H4 (cell line): ENCODE results near the gene KRTAP10-2. TPM values are rescaled to one million over a fixed set of nuclear protein-coding genes. Genes with fewer than 3 reads are reported as not detected.

Experiments used
- DNase-seq: peaks from one replicate; pipeline ENCODE4 v3.0.0-alpha.2; 2015; ENCODE audit warnings: low spot score
- total RNA-seq: library from RNA; depleted of rRNA; stranded (reverse); fragments of >200 nt; shearing (Covaris generic); gene quantifications from 2 replicates; pipeline ENCODE4 v1.2.3, GENCODE V29; 2014

KRTAP10-2 gene
- total RNA-seq, 1 experiment from 2014 or later: not detected

DNA sequence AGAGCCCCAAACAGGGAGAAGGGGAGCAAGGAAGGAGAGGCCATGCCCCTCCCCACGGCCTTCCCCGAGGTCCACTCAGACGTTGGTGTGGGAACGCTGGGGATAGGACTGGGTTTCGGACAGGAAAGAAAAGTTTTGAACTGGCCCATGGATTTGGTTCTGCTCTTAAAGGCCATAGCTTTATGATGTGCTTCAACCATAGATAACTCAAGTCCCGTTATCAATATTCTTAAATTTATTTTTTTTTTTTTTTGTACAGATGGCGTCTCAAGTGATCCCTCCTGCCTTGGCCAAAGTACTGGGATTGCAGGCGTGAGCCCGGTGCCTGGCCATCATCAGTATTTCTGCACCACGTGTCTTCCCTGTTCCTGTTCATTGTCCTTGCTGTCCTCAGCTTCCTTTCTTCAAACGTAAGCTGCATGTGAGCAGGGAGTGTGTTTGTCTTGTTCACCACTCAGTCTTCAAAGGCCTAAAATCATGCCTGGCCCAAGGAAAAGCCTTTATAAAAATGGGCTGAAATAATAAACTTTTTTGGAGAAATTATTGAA lies 10.5 kb downstream of the KRTAP10-2 start:
- DNase-seq: no peak

DNA sequence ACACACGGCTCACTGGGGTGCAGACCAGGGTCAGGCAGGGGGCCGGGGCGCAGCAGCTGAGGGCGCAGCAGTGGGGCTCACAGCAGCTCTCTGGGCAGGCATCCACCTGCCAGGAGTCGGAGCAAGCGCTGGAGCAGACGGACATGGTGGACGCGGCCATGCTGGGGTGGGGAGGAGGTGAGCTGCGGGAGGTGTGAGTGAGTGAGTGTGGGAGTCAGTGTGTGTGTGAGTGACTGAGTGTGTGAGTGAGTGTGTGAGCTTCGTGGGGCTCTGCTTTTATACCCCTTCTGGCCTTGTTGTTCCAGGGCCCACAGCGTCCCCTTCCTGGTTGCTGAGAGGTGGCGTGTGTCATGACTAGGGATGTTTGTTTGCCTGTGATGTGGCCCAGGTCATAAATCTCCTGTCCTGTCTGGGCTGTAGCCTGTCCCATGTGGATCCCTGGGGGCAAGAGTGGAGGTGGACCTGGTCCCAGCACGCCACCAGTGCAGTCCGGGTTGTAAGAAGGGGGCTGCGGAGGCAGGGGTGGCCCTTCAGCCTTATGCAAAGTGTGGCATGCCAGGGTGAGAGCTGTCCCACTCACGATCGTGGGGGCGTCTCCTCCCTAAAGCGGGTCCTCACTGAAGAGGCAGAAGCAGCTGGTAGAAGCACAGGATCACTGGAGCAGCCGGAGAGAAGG lies 11.2 kb downstream of the KRTAP10-2 start, which contains the start of gene KRTAP10-1:
Gene KRTAP10-1, minus strand, starts transcription at position 205 of the 676 bp plus-strand sequence. Its CDS starts 45 bp downstream, at position 160.
- no peak for DNase-seq

DNA sequence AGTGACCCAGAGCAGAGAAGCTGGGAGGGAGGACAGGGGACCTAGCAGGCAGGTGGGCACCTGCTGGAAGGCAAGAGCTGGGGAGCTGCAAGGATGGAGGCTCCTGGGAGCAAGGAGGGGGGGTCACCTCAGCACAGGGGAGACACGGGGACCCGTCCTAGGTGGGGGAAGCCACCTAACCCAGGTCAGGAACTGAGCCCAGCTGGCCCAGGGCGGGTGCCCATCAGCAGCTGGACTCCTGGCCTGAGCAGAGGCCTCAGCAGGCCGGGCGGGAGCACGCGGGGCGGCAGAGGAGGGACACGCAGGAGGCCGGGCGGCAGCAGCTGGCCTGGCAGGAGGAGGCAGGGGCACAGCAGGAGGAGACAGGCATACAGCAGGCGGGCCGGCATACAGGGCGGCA lies 12.3 kb downstream of the KRTAP10-2 start:
- no peak for DNase-seq

DNA sequence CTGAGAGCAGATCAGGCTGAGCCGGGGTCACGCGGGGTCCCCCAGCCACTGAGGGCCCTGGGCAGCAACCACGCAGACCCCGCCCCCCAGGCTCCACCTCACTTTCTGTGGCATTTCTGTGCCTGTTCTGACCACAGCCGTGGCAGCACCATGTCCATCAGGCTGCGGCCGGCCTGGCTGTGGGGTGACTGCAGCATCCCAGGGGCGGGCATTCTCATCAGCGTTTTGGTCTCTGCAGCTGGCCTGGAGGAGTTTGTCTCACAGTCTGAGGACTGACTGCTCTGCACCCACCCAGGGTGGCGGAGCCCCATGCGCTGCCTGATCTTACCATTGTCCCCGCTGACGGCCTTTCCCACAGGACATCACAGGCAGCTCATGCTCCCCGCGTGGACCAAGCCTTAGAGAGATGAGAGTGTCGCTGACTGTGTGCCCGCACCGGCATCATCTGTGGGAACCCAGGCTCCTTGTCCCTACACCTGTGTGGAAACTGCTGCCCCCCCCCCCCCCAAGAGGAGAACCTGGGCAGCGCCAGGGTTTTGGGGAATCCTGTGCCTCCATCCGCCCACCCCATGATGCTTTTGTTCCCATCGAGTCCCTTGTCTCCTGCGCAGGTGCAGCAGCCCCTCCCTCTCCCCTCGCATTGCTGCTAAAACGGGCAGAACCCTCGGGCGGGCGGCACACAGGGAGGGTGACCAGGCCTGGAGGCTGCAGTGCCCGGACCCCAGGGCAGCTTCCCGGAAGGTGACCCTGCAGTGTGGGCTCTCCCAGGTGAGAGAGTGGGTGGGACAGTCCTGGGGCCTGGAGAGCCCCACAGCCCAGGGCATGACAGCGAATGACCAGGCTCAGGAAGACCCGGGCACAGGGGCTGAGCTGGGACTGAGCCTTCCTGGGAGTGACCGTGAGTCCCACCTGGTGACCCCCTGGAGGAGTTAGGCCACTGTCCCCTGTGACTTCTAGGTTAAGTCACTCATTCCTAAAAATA lies 13.1 kb downstream of the KRTAP10-2 start:
- DNase-seq: no peak

DNA sequence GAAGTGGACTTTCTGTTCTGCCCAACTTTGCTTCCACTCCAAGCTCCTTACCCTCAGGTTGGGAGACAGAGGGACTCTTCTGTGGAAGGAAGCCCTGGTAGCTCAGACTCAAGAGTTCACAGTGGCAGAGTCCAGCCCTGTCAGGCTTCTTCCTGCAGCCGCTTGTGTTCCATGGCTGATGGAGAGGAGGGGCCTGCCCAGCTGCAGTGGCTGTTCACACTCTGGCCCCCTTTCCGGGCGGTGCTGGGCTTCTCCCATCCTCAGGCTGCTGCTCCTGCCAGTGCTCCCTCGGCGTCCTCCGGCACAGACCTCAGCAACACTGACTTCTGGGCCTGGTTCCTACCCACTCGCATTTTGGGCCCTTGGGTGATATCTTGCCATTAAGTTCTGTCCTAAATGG lies 15.3 kb downstream of the KRTAP10-2 start:
- DNase-seq: no peak

DNA sequence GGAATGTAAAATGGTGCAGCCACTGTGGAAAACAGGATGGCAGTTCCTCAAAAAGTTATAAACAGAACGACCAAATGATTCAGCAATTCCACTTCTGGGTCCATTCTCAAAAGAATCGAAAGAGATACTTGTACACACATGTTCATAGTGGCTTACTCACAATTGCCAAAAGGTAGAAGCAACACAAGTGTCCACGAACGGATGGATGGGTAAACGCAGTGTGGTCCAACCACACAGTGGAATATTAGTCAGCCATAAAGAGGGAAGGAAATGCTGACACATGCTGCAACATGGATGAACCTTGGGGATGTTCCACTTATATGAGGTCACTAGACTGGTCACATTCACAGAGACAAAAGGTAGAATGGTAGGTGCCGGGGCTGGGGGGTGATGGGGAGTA lies 16.6 kb downstream of the KRTAP10-2 start:
- no peak for DNase-seq

DNA sequence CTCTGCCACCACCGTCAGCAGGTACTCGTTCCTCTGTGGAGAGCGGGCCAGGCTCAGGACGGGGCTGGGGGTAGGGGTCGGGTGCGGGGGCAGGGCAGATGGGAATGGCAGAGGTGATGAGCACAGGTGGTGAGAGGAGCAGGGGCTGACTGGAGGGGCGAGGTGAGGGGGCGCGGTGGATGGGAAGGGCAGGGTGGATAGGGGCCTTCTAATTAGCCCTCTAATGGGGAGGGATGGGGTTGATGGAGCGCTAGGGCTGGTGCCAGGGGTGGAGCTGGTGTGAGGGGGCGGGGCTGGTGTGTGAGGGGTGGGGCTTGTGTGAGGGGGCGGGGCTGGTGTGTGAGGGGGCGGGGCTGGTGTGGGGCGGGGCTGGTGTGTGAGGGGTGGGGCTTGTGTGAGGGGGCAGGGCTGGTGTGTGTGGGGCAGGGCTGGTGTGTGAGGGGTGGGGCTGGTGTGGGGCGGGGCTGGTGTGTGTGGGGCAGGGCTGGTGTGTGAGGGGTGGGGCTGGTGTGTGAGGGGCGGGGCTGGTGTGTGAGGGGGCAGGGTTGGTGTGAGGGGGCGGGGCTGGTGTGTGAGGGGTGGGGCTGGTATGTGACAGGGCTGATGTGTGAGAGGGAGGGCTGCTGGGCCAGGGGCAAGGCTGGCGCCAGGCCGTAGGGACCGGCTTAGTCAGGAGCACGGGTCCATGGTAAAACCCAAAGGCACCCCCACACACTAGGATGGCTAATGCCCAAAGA lies 17.2 kb downstream of the KRTAP10-2 start:
- no peak for DNase-seq

DNA sequence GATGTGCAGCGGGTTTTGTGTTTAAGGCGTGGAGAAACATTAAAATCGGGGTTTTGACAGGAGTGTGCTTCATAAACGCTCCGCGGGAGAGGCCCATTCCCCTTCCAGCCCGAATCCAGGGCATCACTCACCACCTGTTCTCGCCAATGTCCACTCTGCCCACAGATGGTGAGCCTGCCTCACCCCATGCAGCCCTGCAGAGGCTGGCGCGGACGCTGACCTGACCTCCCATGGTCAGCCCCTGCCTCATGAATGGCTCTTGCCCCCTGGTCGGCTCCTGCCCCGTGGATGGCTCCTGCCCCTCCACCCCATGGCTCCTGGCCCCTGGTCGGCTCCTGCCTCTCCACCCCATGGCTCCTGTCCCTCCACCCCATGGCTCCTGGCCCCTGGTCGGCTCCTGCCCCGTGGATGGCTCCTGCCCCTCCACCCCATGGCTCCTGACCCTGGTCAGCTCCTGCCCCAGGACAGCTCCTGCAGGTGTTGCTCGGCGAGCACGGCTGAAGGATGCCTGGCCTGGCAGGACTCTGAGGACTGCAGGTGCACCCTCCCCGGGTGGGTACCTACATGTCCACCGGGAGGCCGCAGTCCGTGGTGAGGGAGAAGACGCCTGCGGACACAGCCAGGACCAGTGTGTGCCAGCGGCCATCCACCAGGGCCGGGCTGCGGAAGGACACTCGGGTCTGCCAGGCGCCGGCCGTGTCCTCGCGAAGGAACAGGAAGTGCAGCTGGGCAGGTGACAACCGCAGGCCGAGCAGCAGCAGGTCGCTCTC lies 18.0 kb downstream of the KRTAP10-2 start:
- DNase-seq: no peak

DNA sequence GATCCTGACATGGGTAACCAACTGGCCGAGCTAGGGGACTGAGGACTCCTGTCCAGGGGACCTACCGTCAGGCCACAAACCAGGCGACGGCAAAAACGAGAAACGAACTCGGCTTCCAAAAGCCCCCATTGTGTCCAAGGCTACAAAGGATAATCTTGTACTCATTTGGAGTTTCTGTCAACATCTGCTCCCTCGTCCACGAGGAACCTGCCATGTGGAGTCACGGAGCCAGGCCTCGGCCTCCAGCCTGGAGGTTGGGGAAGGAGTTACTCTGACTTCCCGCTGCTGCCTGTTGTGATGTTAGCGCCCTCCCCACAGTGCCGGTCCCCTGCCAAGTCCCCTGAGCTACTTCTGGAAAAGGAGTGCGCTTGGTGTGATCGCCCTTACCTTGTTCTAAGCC lies 18.6 kb downstream of the KRTAP10-2 start:
- no peak for DNase-seq

DNA sequence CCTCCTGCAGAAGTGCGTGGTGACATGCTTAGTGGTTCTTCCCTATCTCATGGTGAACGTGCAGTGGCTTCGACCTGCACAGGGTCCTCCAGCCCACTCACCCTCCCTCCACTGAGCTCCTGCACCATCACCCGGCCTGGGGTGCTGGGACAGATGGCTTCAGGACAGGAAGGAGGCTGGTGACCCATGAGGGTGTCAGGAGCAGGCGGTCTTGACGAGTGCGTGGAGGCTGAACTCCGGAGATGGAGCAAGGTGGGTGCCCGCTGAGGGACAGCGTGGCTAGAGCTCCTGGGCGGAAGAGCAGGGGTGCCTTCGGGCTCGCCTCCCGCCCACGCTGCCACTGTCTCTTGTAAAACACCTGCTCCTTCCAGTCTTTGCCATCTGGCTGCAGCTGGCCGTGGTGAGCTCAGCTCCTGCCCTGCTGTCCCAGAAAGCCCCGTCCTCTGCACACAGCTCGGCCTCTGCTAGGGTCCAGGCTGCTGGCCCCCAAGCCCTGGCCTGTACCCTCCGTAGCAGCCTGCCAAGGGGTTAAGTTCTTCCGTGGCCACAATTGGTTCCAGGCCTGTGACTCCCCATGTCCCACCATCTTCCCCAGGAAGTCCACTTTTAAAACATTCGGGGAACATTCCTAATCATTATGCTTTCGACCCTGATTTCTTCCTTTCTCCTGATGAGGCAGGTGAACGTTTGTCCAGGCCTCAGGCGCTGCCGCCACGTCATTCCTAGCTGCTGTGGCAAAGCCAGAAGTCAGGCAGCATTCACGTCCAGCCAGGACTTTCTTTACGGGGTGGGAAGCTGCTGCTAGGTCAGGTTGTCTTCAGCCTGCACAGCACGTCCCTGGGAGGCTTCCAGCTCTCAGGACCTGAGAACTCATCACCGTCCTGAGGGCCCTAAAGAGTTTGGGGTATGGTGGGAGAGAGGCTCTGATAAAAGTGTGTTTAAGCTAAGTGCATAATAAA lies 19.4 kb downstream of the KRTAP10-2 start:
- no peak for DNase-seq

DNA sequence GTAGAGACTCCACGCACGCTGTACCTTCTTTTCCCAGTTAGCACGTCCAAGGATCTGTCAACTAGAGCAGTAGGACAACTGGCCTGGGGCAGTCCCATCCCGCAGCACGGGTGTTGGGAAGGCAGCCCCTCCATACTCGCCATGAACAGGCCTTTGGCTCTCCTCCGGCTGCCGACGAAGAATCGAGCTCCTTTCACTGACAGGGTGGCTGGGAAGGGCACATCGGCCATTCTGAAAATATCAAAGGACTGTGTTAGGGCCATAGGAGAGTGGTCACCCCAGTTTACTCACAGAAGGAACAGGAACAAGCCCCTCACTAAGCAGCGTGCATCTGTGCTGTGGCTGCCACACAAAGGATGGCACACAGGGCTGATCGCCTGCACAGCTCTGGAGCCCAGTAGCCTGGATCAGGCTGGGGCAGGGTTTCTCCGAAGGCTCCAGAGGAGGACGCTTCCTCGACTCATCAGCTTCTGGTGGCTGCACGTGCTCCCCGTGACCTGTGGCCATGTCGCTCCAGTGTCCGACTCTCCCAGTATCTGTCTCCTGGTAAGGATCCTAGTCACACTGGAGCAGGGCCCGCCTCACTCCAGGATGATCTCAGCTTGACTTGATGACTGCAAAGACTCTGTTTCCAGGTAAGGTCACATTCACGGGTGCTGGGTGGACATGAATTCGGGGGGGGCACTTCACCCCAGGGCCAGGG lies 20.3 kb downstream of the KRTAP10-2 start:
- no peak for DNase-seq

DNA sequence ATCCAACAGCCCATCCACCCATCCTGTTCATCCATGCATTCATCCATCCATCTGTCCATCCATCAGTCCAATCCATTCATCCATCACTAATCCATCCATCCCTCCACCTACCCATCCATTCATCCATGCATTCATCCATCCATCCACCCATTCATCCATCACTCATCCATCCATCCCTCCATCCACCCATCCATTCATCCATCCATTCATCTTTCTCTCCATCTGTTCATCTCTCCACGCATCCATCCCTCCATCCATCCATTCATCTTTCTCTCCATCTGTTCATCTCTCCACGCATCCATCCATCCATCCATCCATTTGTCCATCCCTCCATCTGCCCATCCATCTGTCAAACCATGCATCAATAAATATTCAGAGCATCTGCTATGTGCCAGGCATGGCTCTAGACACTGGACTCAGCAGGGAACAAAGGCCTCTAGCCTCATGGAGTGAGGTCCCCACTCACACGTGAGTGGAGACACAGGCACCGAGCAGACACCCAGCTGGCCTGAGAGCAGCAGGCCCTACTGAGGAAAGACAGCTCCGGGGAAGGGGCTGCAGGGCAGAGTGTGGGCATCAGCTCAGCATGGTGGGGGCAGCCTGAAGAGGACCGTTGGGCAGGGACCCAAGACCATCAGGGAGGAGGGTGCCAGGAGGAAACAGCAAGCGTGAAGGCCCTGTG lies 20.9 kb downstream of the KRTAP10-2 start:
- DNase-seq: no peak

DNA sequence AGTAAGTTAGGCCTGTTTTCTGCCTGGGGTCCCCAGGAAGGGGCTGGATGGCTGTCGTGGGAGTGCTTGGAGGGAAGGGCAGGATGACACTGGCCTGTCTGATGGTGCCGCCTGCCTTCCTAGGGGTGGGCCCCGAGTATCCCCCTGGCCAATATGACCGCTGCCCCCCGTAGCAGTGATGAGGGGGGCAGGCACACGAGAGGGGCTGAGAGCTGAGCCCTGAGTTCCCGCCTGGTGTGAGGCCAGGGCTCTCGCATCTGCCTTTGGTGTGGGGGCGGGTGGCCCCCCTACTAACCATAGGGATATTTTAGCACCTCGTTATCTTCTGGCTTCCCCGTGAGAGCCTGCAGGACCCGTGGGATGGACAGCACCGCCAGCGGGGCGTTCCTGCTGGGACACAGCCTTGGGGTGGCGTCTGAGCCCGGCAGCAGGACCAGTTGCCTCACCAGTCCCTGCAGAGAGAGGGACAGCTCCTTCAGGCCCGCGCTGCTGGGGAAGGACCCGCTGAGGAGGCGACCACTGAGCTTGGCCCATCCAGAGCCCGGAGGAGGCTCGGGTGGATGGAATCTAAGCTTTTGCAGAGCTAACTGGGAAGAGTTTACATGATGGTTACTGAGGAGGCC lies 21.7 kb downstream of the KRTAP10-2 start:
- no peak for DNase-seq

DNA sequence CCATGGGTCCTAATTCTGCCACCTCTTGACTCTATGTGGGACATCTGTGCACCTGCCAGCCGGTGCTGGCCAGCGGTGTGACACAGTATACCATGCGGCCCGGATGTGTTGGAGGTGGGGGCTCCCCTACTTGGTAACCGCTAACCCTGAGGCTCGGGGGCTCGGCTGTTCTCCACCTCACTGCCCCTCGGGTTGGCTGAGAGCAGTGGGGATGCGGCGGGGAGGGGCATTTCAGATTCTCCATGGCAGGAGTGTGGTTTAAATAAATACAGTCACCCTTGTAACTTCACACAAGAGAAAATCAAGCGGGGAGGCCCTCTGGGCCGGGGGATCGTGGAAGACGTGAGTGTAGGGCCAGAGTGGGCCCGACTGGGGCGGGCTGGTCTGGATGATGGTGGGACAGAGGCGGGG lies 22.3 kb downstream of the KRTAP10-2 start:
- DNase-seq: no peak

DNA sequence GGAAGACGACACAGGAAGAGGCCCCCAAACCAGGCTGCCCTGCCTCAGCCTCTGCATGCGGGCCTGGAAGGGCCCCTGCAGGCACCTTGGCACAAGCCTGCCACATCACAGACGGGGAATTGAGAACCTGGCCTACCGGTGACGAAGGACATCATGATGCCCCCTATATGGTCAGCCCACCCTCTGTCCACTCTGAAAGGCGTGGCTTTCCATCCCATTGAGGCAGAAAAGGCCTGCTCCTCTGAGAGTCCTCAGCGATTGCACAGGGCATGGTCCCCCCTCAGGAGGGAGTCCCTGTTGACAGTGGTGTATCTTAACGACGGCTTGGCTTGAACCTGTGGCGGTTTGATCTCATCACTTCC lies 22.7 kb downstream of the KRTAP10-2 start:
- no peak for DNase-seq

DNA sequence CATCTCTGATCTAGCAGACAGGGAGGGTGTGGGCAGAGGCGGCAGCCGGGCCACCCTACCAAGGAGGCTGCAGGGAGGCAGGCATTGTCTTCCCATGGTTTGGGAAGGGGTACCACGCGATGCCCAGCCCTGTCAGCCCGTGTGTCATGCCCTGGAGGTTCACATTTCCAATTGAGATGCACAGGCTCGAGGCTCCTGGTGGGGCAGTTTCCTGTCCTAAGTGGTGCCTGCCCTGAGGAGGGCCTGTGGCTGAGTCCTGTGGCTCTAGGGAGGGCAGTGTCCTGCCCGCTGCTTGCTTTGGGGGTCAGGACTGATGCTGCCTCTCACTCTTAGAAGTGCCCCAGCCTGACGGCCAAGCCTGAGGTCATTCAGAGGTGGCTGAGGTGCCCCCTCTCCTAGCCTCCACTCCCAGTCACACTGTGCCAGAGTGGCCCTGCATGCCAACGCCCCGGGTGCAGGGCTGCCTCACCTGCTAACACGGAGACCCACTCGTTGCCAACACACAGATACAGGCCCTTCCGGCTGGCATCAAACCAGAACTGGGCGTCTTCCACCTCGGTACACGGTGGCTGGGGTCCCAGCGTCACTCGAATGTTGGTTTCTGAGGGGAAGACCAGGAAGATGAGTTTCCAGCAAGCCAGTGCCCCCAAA lies 23.2 kb downstream of the KRTAP10-2 start:
- DNase-seq: no peak

DNA sequence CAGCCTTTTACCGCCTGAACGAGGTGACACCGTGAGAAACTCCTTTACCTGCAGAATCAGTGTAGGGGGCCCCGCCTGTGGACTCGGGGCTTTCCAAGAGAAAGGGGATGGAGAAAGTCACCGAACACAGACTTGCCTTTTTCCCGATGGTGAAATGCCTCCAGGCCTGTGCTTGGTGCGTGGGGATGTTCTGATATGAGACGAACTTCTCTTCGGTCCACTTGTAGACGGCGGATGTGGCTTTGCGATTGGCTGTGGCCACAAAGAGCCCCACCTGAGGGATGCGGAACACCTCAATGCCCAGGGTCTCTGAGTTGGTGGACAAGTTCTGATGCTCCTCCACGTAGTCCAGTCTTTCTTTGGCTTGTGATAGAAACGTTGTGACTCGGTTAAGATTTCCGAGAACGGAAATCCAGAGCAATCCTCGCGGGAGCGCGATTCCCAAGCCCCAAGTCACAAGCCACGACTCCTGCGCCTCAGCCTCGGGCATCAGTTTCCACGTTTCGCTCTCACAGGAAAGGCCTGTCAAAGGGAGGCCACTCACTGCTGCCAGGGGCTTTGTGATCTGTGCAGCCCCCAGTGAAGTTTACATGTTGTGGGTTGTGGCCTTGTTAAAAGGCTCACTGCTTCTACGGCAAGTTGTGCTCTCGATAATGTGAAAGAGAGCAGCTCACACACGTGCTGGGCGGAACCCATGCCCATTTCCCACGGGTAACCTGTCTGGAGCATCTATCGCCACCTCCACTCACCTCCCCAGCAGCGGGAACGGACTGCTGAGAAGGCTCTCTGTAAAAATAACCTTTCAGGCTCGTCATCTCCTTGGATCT lies 23.9 kb downstream of the KRTAP10-2 start:
- DNase-seq: no peak
